ENCODE data around the gene EID3. TPM values are rescaled to one million over a fixed set of nuclear protein-coding genes. Genes with fewer than 3 reads are reported as not detected.
A peak's percentile ranks its signal among the peaks of the same experiment; 100 is the strongest.

Gene EID3
- total RNA-seq, 2 experiments from 2014 or later: 5.8 to 6.9 TPM

GRCh38 chr12:104306943-104307654 lies 3.6 kb downstream of the EID3 start:
- ChIA-PET CTCF (interaction anchor here (0.7 to 1.3 kb wide), 3 partner anchors 11 to 18 kb away, joined by 3 read pairs; no protein-coding TSS in a partner anchor), POLR2A (no interaction called here)
- no peaks in the 10 kb centered on the region for H3K27me3 Mint-ChIP-seq
- H3K9me3 Mint-ChIP-seq: no peaks in the 10 kb centered on the region
- H3K4me1 Mint-ChIP-seq: peaks cover 62% of the 10 kb centered on the region
- no peak overlapping the region for H3K4me3 Mint-ChIP-seq
- H3K27ac Mint-ChIP-seq: peak overlapping the region; percentile 25
- DNase-seq: no peak
- H3K36me3 Mint-ChIP-seq (ENCODE audit: low read depth): peaks cover 47% of the 10 kb centered on the region

GRCh38 chr12:104307655-104308000 lies 4.1 kb downstream of the EID3 start:
- Mint-ChIP-seq H3K36me3 (ENCODE audit: low read depth) (peaks cover 48% of the 10 kb centered on the region), H3K4me1 (peaks cover 59% of the 10 kb centered on the region), H3K4me3 (no peak overlapping the region), H3K27ac (peak overlapping the region; percentile 25), H3K9me3 (no peaks in the 10 kb centered on the region), H3K27me3 (no peaks in the 10 kb centered on the region)
- no peak for DNase-seq
- ChIA-PET POLR2A (no interaction called here), CTCF (interaction anchor here (0.7 to 1.0 kb wide), 2 partner anchors 114 to 306 kb away, joined by 3 to 4 read pairs; no protein-coding TSS in a partner anchor)

- Mint-ChIP-seq H3K27ac (no peak overlapping the region), H3K36me3 (ENCODE audit: low read depth) (peaks cover 49% of the 10 kb centered on the region), H3K4me1 (peaks cover 44% of the 10 kb centered on the region), H3K4me3 (no peak overlapping the region), H3K9me3 (no peaks in the 10 kb centered on the region), H3K27me3 (no peaks in the 10 kb centered on the region)
- POLR2A ChIA-PET: no interaction called here
- no peak for DNase-seq
- CTCF ChIA-PET: interaction anchor here (0.6 kb wide), 1 partner anchor 32 kb away, joined by 4 read pairs; no protein-coding TSS in a partner anchor
Observed at GRCh38 chr12:104309446-104309993, 6.0 kb downstream of the EID3 start.

GRCh38 chr12:104310751-104311633 lies 7.5 kb downstream of the EID3 start:
- ChIA-PET CTCF (interaction anchor here (2.5 kb wide), 1 partner anchor 14 kb away, joined by 6 read pairs; no protein-coding TSS in a partner anchor), POLR2A (no interaction called here)
- Mint-ChIP-seq H3K27me3 (no peaks in the 10 kb centered on the region), H3K9me3 (no peaks in the 10 kb centered on the region), H3K4me3 (no peak overlapping the region), H3K4me1 (peaks cover 35% of the 10 kb centered on the region), H3K27ac (no peak overlapping the region), H3K36me3 (ENCODE audit: low read depth) (peaks cover 47% of the 10 kb centered on the region)
- DNase-seq: no peak

GRCh38 chr12:104312202-104312601 lies 8.7 kb downstream of the EID3 start:
- H3K4me1 Mint-ChIP-seq: peaks cover 25% of the 10 kb centered on the region
- ChIA-PET POLR2A (no interaction called here), CTCF (interaction anchor here (1.7 to 2.5 kb wide), 2 partner anchors 15 to 16 kb away, joined by 3 to 6 read pairs; no protein-coding TSS in a partner anchor)

GRCh38 chr12:104312654-104313053 lies 9.1 kb downstream of the EID3 start:
- DNase-seq: no peak
- H3K9me3 Mint-ChIP-seq: no peaks in the 10 kb centered on the region
- H3K36me3 Mint-ChIP-seq (ENCODE audit: low read depth): peaks cover 45% of the 10 kb centered on the region
- ChIA-PET POLR2A (no interaction called here), CTCF (interaction anchor here (1.2 to 2.5 kb wide), 4 partner anchors 9 to 25 kb away, joined by 3 to 6 read pairs (median 4); partner anchors contain the start of gene EID3)
- H3K4me3 Mint-ChIP-seq: no peak overlapping the region
- peaks cover 20% of the 10 kb centered on the region for H3K4me1 Mint-ChIP-seq
- H3K27me3 Mint-ChIP-seq: no peaks in the 10 kb centered on the region
- H3K27ac Mint-ChIP-seq: no peak overlapping the region

More at GRCh38 chr12:104312202-104312601, 8.7 kb downstream of the EID3 start:
- Mint-ChIP-seq H3K27me3 (no peaks in the 10 kb centered on the region), H3K27ac (no peak overlapping the region), H3K36me3 (ENCODE audit: low read depth) (peaks cover 48% of the 10 kb centered on the region), H3K4me3 (no peak overlapping the region), H3K9me3 (no peaks in the 10 kb centered on the region)
- no peak for DNase-seq

- ChIA-PET POLR2A (no interaction called here), CTCF (interaction anchor here (0.6 to 1.7 kb wide), 5 partner anchors 10 to 245 kb away, joined by 3 to 4 read pairs (median 4); partner anchors contain the start of gene EID3)
- Mint-ChIP-seq H3K36me3 (ENCODE audit: low read depth) (peaks cover 51% of the 10 kb centered on the region), H3K4me1 (peaks cover 18% of the 10 kb centered on the region), H3K27me3 (no peaks in the 10 kb centered on the region), H3K27ac (no peak overlapping the region), H3K4me3 (no peak overlapping the region), H3K9me3 (no peaks in the 10 kb centered on the region)
- no peak for DNase-seq
Observed at GRCh38 chr12:104313568-104314241, 10.2 kb downstream of the EID3 start.

- Mint-ChIP-seq H3K27me3 (no peaks in the 10 kb centered on the region), H3K36me3 (ENCODE audit: low read depth) (peaks cover 50% of the 10 kb centered on the region), H3K9me3 (no peaks in the 10 kb centered on the region), H3K27ac (no peak overlapping the region), H3K4me3 (no peak overlapping the region), H3K4me1 (peaks cover 15% of the 10 kb centered on the region)
- ChIA-PET POLR2A (no interaction called here), CTCF (interaction anchor here (0.6 to 1.5 kb wide), 2 partner anchors 38 to 246 kb away, joined by 3 to 4 read pairs; no protein-coding TSS in a partner anchor)
- no peak for DNase-seq
Observed at GRCh38 chr12:104314242-104314614, 10.7 kb downstream of the EID3 start.

- H3K4me3 Mint-ChIP-seq: no peak overlapping the region
- peaks cover 55% of the 10 kb centered on the region for H3K36me3 Mint-ChIP-seq (ENCODE audit: low read depth)
- H3K27me3 Mint-ChIP-seq: no peaks in the 10 kb centered on the region
- H3K4me1 Mint-ChIP-seq: peaks cover 11% of the 10 kb centered on the region
- POLR2A ChIA-PET: no interaction called here
- no peak for DNase-seq
- H3K9me3 Mint-ChIP-seq: no peaks in the 10 kb centered on the region
- CTCF ChIA-PET: interaction anchor here (1.7 kb wide), 1 partner anchor 10 kb away, joined by 5 read pairs; no protein-coding TSS in a partner anchor
- no peak overlapping the region for H3K27ac Mint-ChIP-seq
Observed at GRCh38 chr12:104315326-104316224, 12.0 kb downstream of the EID3 start.

- no peak overlapping the region for H3K27ac Mint-ChIP-seq
- no peak overlapping the region for H3K4me3 Mint-ChIP-seq
- H3K36me3 Mint-ChIP-seq (ENCODE audit: low read depth): peaks cover 59% of the 10 kb centered on the region
- H3K4me1 Mint-ChIP-seq: peaks cover 11% of the 10 kb centered on the region
- no peaks in the 10 kb centered on the region for H3K27me3 Mint-ChIP-seq
- no peaks in the 10 kb centered on the region for H3K9me3 Mint-ChIP-seq
- ChIA-PET POLR2A (interaction anchor here (0.6 kb wide), 1 partner anchor 753 kb away, joined by 6 read pairs; no protein-coding TSS in a partner anchor), CTCF (interaction anchor here (0.9 to 1.7 kb wide), 3 partner anchors 8 to 23 kb away, joined by 3 to 5 read pairs (median 4); no protein-coding TSS in a partner anchor)
- DNase-seq: no peak
Observed at GRCh38 chr12:104316936-104317335, 13.4 kb downstream of the EID3 start.

- Mint-ChIP-seq H3K36me3 (ENCODE audit: low read depth) (peaks cover 58% of the 10 kb centered on the region), H3K27me3 (no peaks in the 10 kb centered on the region), H3K4me3 (no peak overlapping the region), H3K27ac (no peak overlapping the region), H3K4me1 (peaks cover 13% of the 10 kb centered on the region), H3K9me3 (no peaks in the 10 kb centered on the region)
- ChIA-PET POLR2A (no interaction called here), CTCF (interaction anchor here (0.6 to 1.0 kb wide), 4 partner anchors 10 to 652 kb away, joined by 3 to 5 read pairs (median 4); no protein-coding TSS in a partner anchor)
- DNase-seq: no peak
Observed at GRCh38 chr12:104317538-104318210, 14.1 kb downstream of the EID3 start.
